ENCODE results near the gene FER1L5. TPM values are rescaled to one million over a fixed set of nuclear protein-coding genes. Genes with fewer than 3 reads are reported as not detected.

Gene FER1L5
- total RNA-seq (2021) (0.09 TPM in 1 of 2 replicates, not detected in the other), Bru-seq, nascent RNA (percentile 15 among the genes with signal in this experiment), BruChase-seq, experiment 1, labeled RNA remaining after a 2-hour chase (percentile 12 among the genes with signal in this experiment), BruChase-seq, experiment 2, labeled RNA remaining after a 6-hour chase (percentile 8 among the genes with signal in this experiment)
- long read RNA-seq, partial matches to known transcripts: 0 of 1 reads
- long read RNA-seq, other reads (novel, unspliced or antisense): 1 of 1 reads

GRCh38 chr2:96642564-96643360, at the start of gene FER1L5:
TSS of gene FER1L5 (plus strand) at chr2:96642764. CDS start at chr2:96642837, 73 bp downstream.
- Histone ChIP-seq H3K79me2 (ENCODE audit: low read depth) (0 out of 2 replicates have a peak, but pooled peaks cover under 1% of the 10 kb centered on the region), H3K4me3 (no peak within 1 kb of the TSS), H3K4me2 (no peak within 1 kb of the TSS), H3K4me1 (replicated peaks; ENCODE audit: insufficient read depth) (peaks cover 5% of the 10 kb centered on the region), H3F3A (ENCODE audit: insufficient read depth, low read depth) (no peaks in the 10 kb centered on the region), H2AFZ (no peak within 1 kb of the TSS), H4K20me1 (ENCODE audit: insufficient read depth) (no peaks in the 10 kb centered on the region), H3K27ac (no peak within 1 kb of the TSS), H3K27me3 (ENCODE audit: insufficient read depth, low read depth) (no peaks in the 10 kb centered on the region), H3K36me3 (ENCODE audit: low read depth) (no peaks in the 10 kb centered on the region), H3K9me3 (ENCODE audit: insufficient read depth, low read depth) (no peaks in the 10 kb centered on the region), H3K9me2 (ENCODE audit: insufficient read depth) (no peaks in the 10 kb centered on the region)
- BruUV-seq (replicated peaks): no TSS peak
- TF ChIP-seq EZH2 (IDR thresholded peaks at IDR 0.05; ENCODE audit: low read depth) (no peak), CTCF (conservative IDR thresholded peaks at IDR 0.05) (no peak)
- ChIA-PET CTCF (no interaction called here), POLR2A (ENCODE audit: unreplicated experiment) (no interaction called here)
- no peak for DNase-seq
- intact Hi-C loops (cut with micrococcal nuclease; ENCODE audit: unreplicated experiment): no loop called here

DNA sequence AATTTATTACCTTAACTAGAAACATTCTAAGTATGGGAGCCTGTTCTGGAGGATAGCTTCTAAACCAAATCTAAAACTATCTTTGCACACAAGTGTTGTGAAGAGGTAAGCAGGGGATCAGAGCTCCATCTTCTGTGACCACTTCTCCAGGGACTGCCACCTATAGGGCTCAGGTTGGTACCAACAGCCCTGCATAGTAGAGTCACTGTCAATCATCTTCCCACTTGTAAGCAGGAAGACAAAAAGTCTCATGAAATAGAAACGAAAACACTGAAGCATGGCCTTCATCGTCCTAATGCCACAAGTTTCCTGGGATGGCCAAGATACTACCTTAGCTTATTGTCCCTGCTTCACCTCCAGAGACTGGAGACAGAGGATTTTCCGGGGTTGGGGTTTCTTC, 48.3 kb upstream of the FER1L5 start:
- DNase-seq: no peak
- no peak overlapping the region for H3K4me2 ChIP-seq
- POLR2A ChIA-PET (ENCODE audit: unreplicated experiment): interaction anchor here (0.6 kb wide), 1 partner anchor 213 kb away, joined by 4 read pairs; no protein-coding TSS in a partner anchor
- intact Hi-C loops (cut with micrococcal nuclease; ENCODE audit: unreplicated experiment): no loop called here
- H3F3A ChIP-seq (ENCODE audit: insufficient read depth, low read depth): no peaks in the 10 kb centered on the region
- H3K9me3 ChIP-seq (ENCODE audit: insufficient read depth, low read depth): no peaks in the 10 kb centered on the region
- H3K79me2 ChIP-seq (ENCODE audit: low read depth): no peaks in the 10 kb centered on the region
- H3K9me2 ChIP-seq (ENCODE audit: insufficient read depth): no peaks in the 10 kb centered on the region
- no peak for TF ChIP-seq CTCF (conservative IDR thresholded peaks at IDR 0.05)
- H3K4me3 ChIP-seq: no peak overlapping the region
- no peaks in the 10 kb centered on the region for H3K27me3 ChIP-seq (ENCODE audit: insufficient read depth, low read depth)
- no peak overlapping the region for H3K27ac ChIP-seq
- CTCF ChIA-PET: no interaction called here
- H4K20me1 ChIP-seq (ENCODE audit: insufficient read depth): peaks cover 2% of the 10 kb centered on the region; the same call in 1 of the 2 replicates
- no peaks in the 10 kb centered on the region for H3K4me1 ChIP-seq (replicated peaks; ENCODE audit: insufficient read depth)
- H3K36me3 ChIP-seq (ENCODE audit: low read depth): peaks cover 52% of the 10 kb centered on the region
- no TSS peak for BruUV-seq (replicated peaks)
- no peak overlapping the region for H2AFZ ChIP-seq

DNA sequence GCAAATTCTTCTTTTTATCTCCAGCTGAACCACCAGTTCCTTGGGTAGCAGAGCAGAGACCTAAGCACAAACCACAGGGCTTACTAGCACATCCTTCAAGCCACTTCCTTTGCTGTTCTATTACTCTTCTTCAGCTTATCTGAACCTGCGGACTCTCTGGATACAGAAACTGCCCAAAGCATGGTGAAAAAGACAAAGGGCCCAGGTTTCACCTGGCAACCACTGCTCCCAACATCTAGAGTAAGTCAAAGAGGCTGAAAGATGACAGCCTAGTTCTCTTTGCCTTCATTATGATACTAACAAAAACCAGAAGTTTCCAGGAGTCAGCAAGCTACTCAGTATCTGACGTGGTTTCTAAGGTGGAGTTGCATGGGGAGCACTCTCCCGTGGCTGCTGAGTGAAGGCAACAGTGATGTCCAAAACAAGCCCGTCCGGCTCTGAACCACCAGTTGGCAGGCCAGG, 47.8 kb upstream of the FER1L5 start:
- Histone ChIP-seq H3K9me3 (ENCODE audit: insufficient read depth, low read depth) (no peaks in the 10 kb centered on the region), H3K27ac (no peak overlapping the region), H3K9me2 (ENCODE audit: insufficient read depth) (no peaks in the 10 kb centered on the region), H2AFZ (no peak overlapping the region), H4K20me1 (ENCODE audit: insufficient read depth) (no peaks in the 10 kb centered on the region; the same call in 1 of the 2 replicates), H3F3A (ENCODE audit: insufficient read depth, low read depth) (no peaks in the 10 kb centered on the region), H3K4me3 (no peak overlapping the region), H3K4me1 (replicated peaks; ENCODE audit: insufficient read depth) (no peaks in the 10 kb centered on the region), H3K27me3 (ENCODE audit: insufficient read depth, low read depth) (no peaks in the 10 kb centered on the region), H3K79me2 (ENCODE audit: low read depth) (no peaks in the 10 kb centered on the region), H3K4me2 (no peak overlapping the region), H3K36me3 (ENCODE audit: low read depth) (peaks cover 57% of the 10 kb centered on the region)
- ChIA-PET POLR2A (ENCODE audit: unreplicated experiment) (no interaction called here), CTCF (no interaction called here)
- DNase-seq: no peak
- BruUV-seq (replicated peaks): no TSS peak
- TF ChIP-seq EZH2 (IDR thresholded peaks at IDR 0.05; ENCODE audit: low read depth) (no peak), CTCF (conservative IDR thresholded peaks at IDR 0.05) (no peak)
- intact Hi-C loops (cut with micrococcal nuclease; ENCODE audit: unreplicated experiment): no loop called here

All from PC-9 (cell line).